Neural cell (in vitro differentiated cells): ENCODE measurements around the gene PNPLA1.

ENCODE experiments used
- CTCF ChIP-seq: fragments of 450-650 bp; IDR thresholded peaks from 2 replicates; pipeline ENCODE4 v1.5.1; 2014; ENCODE audit warnings: antibody characterized with exemption, mild to moderate bottlenecking, moderate library complexity; ENCODE audit not compliant: poor library complexity, severe bottlenecking
- RAD21 ChIP-seq: fragments of 450-650 bp; conservative IDR thresholded peaks from 2 replicates; pipeline ENCODE4 v1.6.1; 2014; ENCODE audit warnings: antibody characterized with exemption, mild to moderate bottlenecking, moderate library complexity
- REST ChIP-seq: IDR thresholded peaks from 2 replicates; pipeline ENCODE4 v1.6.1; 2012; ENCODE audit warnings: borderline replicate concordance
- TAF1 ChIP-seq: IDR thresholded peaks from 2 replicates; pipeline ENCODE4 v1.6.1; 2012; ENCODE audit warnings: low read depth

DNA sequence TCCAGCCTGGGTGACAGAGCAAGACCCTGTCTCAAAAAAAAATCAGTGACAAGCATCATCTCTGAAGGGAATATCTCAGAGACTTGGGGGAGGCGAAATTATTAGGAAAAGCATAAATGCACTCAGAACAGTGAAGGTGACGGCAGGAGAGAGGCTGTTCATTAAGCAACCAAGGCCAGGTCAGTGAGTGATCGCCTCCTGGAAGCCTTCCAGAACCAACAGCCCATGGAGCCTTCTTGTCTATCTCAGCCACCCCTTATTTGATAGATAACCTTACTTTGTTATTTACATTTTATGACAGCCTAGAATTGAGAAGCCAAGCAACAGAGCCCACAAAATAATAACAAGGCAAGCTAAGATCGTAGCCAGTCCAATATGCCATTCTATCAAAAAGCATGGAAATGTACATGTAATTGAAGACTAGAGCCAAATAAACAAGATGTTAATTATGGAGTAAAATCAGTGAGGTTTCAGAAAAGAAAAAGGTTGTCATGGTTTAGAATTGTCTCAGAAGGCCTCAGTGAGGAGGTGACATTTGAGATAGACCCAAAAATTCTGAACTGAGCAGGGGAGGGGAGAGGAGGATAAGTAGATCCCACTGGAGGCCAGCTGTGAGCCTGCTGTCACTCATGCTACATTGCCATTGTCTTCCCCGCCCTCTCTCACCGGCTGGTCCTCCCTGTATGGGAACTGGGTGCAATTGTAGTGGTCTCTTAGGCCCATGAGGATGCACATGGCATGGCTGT is 49.0 kb downstream of the PNPLA1 start:
- TF ChIP-seq REST (no peak), TAF1 (no peak), CTCF (no peak), RAD21 (no peak)
